Measurements from ENCODE around the gene VAV3. TPM values are rescaled to one million over a fixed set of nuclear protein-coding genes. Genes with fewer than 3 reads are reported as not detected.

Gene VAV3
- total and polyA plus RNA-seq, 10 of the 15 experiments (the other 5 are each of a cell fraction or from before 2014, with no cell fraction given) = 0.84 to 5.5 (median 3.4) TPM

GRCh38 chr1:107806902-107807301, 158.1 kb downstream of the VAV3 start:
- Histone ChIP-seq H3K79me2 (ENCODE audit: control insufficient read depth, insufficient read depth, low read length) (no peaks in the 10 kb centered on the region), H4K20me1 (ENCODE audit: control insufficient read depth, insufficient read depth) (no peaks in the 10 kb centered on the region), H3K9ac (ENCODE audit: control insufficient read depth, insufficient read depth, low read length) (no peak overlapping the region), H3K4me3 (no peak overlapping the region), H3K9me3 (replicated peaks; ENCODE audit: control insufficient read depth, insufficient read depth, low read length) (no peaks in the 10 kb centered on the region), H3K4me2 (ENCODE audit: control insufficient read depth, insufficient read depth) (no peak overlapping the region), H3K27ac (ENCODE audit: control insufficient read depth, insufficient read depth) (no peak overlapping the region), H3K36me3 (ENCODE audit: control insufficient read depth in 2 of 2, insufficient read depth in 2 of 2, low read length in 1 of 2) (no peaks in the 10 kb centered on the region), H2AFZ (ENCODE audit: control insufficient read depth, low read depth, low read length) (no peak overlapping the region), H3K4me1 (ENCODE audit: control insufficient read depth, insufficient read depth, low read length) (no peaks in the 10 kb centered on the region), H3K27me3 (replicated peaks in 1 of 2; ENCODE audit: control insufficient read depth in 2 of 2, insufficient read depth in 2 of 2, low read length in 1 of 2) (no peaks in the 10 kb centered on the region; a peak in 1 of 4 replicates)
- POLR2A ChIA-PET = no interaction called here
- TF ChIP-seq EP300 (IDR thresholded peaks at IDR 0.05; ENCODE audit: borderline replicate concordance in 1 of 2, control insufficient read depth in 1 of 2, low read depth in 2 of 2, low read length in 2 of 2) (no peak), HDGF (IDR thresholded peaks at IDR 0.05) (no peak), RAD21 (IDR thresholded peaks at IDR 0.05; ENCODE audit: insufficient read depth, low read depth, low read length) (no peak), MEF2A (IDR thresholded peaks at IDR 0.05; ENCODE audit: insufficient read depth, low read depth, low read length) (no peak), FOXM1 (IDR thresholded peaks at IDR 0.05; ENCODE audit: low read depth, low read length) (no peak), SUPT20H (IDR thresholded peaks at IDR 0.05; ENCODE audit: borderline replicate concordance, control insufficient read depth, low read depth, low read length) (no peak)
- BruUV-seq (replicated peaks) = no TSS peak
- FAIRE-seq = no peak
- intact Hi-C loops (cut with micrococcal nuclease; ENCODE audit: unreplicated experiment) = no loop called here
- ATAC-seq = no peak
- RAD21 ChIA-PET (ENCODE audit: unreplicated experiment) = no interaction called here
- WGBS (ENCODE audit: insufficient coverage, insufficient replicate concordance, low lambda C conversion rate, missing lambda C conversion rate) = 31% methylated on average over 4 of the region's 4 CpGs
- DNase-seq (ENCODE audit: low read depth, low spot score) = no peak
- CTCF ChIA-PET = no interaction called here
- in situ Hi-C loops (cut with MboI) = no loop called here
- SMC1A ChIA-PET (ENCODE audit: uncharacterized antibody, unreplicated experiment) = no interaction called here

- Histone ChIP-seq H3K27ac (ENCODE audit: control insufficient read depth, insufficient read depth) (no peak overlapping the region), H3K4me2 (ENCODE audit: control insufficient read depth, insufficient read depth) (no peak overlapping the region), H3K79me2 (ENCODE audit: control insufficient read depth, insufficient read depth, low read length) (no peaks in the 10 kb centered on the region), H3K9ac (ENCODE audit: control insufficient read depth, insufficient read depth, low read length) (no peak overlapping the region), H3K4me3 (no peak overlapping the region), H3K4me1 (ENCODE audit: control insufficient read depth, insufficient read depth, low read length) (no peaks in the 10 kb centered on the region), H3K36me3 (ENCODE audit: control insufficient read depth in 2 of 2, insufficient read depth in 2 of 2, low read length in 1 of 2) (no peaks in the 10 kb centered on the region), H2AFZ (ENCODE audit: control insufficient read depth, low read depth, low read length) (no peak overlapping the region), H4K20me1 (ENCODE audit: control insufficient read depth, insufficient read depth) (no peaks in the 10 kb centered on the region), H3K9me3 (replicated peaks; ENCODE audit: control insufficient read depth, insufficient read depth, low read length) (no peaks in the 10 kb centered on the region; the same call in 1 of the 3 replicates), H3K27me3 (replicated peaks in 1 of 2; ENCODE audit: control insufficient read depth in 2 of 2, insufficient read depth in 2 of 2, low read length in 1 of 2) (no peaks in the 10 kb centered on the region)
- no peak for DNase-seq (ENCODE audit: low read depth, low spot score)
- ATAC-seq = no peak
- in situ Hi-C loops (cut with MboI) = no loop called here
- ChIA-PET RAD21 (ENCODE audit: unreplicated experiment) (no interaction called here), CTCF (no interaction called here), POLR2A (no interaction called here), SMC1A (ENCODE audit: uncharacterized antibody, unreplicated experiment) (interaction anchor here (1.3 kb wide), 1 partner anchor 23 kb away, joined by 3 read pairs; no protein-coding TSS in a partner anchor)
- no CpG with 5 or more reads among the region's 1 CpG for WGBS (ENCODE audit: insufficient coverage, insufficient replicate concordance, low lambda C conversion rate, missing lambda C conversion rate)
- no peak for FAIRE-seq
- BruUV-seq (replicated peaks) = no TSS peak
- intact Hi-C loops (cut with micrococcal nuclease; ENCODE audit: unreplicated experiment) = no loop called here
- TF ChIP-seq ZNF24 (IDR thresholded peaks at IDR 0.05) (no peak), MLLT1 (IDR thresholded peaks at IDR 0.05) (no peak), USF1 (IDR thresholded peaks at IDR 0.05; ENCODE audit: borderline replicate concordance, extremely low read length, insufficient read depth, low read depth, low read length) (no peak), RFX5 (IDR thresholded peaks at IDR 0.05; ENCODE audit: low read depth, low read length) (no peak)
These were observed 160.2 kb downstream of the VAV3 start for GRCh38 chr1:107804741-107805140.

Data from GM12878 (cell line).